Measurements from ENCODE around the gene SCG5. TPM values are rescaled to one million over a fixed set of nuclear protein-coding genes. Genes with fewer than 3 reads are reported as not detected.

SCG5 gene
- total and polyA plus RNA-seq, 2 of the 13 experiments (the other 11 are each of a cell fraction or from before 2014, with no cell fraction given) = 2.3 to 3.5 TPM

DNA sequence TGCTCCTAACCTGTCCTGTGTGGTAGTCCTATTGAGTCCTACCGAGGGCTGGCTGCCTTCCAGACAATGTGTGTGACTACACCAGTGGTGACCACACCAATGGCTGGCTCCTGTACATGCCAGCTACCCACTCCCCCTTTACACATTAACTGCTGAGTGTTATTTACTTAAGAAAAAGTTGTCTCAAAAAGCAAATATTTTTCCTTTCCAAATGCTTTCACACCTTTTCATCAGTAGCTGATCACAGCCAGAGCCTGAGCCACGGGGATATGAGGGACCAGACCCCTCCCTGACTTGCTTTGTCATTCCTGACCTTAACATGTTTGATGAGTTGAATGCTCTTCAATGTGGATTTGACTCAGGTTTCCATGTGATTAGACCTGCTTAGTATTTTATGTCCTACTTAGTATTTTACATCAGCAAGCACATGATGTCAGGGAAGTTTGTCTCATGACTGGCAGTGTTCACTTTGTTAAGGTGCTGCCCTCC, 46.7 kb downstream of the SCG5 start (continued):
- TF ChIP-seq, protein P1, sequence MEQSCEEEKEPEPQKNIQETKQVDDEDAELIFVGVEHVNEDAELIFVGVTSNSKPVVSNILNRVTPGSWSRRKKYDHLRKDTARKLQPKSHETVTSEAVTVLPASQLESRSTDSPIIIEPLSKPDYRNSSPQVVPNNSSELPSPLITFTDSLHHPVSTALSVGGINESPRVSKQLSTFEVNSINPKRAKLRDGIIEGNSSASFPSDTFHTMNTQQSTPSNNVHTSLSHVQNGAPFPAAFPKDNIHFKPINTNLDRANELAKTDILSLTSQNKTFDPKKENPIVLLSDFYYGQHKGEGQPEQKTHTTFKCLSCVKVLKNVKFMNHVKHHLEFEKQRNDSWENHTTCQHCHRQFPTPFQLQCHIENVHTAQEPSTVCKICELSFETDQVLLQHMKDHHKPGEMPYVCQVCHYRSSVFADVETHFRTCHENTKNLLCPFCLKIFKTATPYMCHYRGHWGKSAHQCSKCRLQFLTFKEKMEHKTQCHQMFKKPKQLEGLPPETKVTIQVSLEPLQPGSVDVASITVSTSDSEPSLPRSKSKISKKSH (CRISPR knock-in tag; IDR thresholded peaks at IDR 0.05; ENCODE audit: borderline replicate concordance) = no peak
- TF ChIP-seq, protein P2, sequence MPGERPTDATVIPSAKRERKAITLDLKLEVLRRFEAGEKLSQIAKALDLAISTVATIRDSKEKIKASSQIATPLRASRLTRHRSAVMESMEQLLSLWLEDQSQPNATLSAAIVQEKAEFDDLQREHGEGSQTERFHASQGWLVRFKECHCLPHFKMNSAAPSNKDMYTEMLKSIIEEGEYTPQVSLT (CRISPR knock-in tag; IDR thresholded peaks at IDR 0.05; ENCODE audit: borderline replicate concordance, low read depth) = no peak
- TF ChIP-seq HNRNPK (IDR thresholded peaks at IDR 0.05; ENCODE audit: low read depth, low read length, poor library complexity, severe bottlenecking) (no peak), STAG1 (CRISPR knock-in tag; IDR thresholded peaks at IDR 0.05) (no peak), ZNF672 (CRISPR knock-in tag; IDR thresholded peaks at IDR 0.05) (no peak), NFE2 (CRISPR knock-in tag; IDR thresholded peaks at IDR 0.05) (0 out of 2 replicates have a peak, but pooled peaks have one; percentile 11), ZNF558 (CRISPR knock-in tag; IDR thresholded peaks at IDR 0.05; ENCODE audit: borderline replicate concordance) (no peak), MIXL1 (CRISPR knock-in tag; IDR thresholded peaks at IDR 0.05) (no peak), SMARCC2 (IDR thresholded peaks at IDR 0.05) (no peak), KMT2B (CRISPR knock-in tag; IDR thresholded peaks at IDR 0.05) (no peak), MAFF (IDR thresholded peaks at IDR 0.05; ENCODE audit: low read depth, low read length) (0 out of 2 replicates have a peak, but pooled peaks have one; percentile 5), FOXA3 (CRISPR knock-in tag; IDR thresholded peaks at IDR 0.05) (peak; percentile 64), MXI1 (IDR thresholded peaks at IDR 0.05; ENCODE audit: borderline replicate concordance, low read depth, low read length) (0 out of 3 replicates have a peak, but pooled peaks have one; percentile 9), HMG20A (CRISPR knock-in tag; IDR thresholded peaks at IDR 0.05; ENCODE audit: borderline replicate concordance) (peak; percentile 74; the same call in 1 of the 2 replicates), FOXK1 (CRISPR knock-in tag; IDR thresholded peaks at IDR 0.05; ENCODE audit: borderline replicate concordance, low read depth) (0 out of 2 replicates have a peak, but pooled peaks have one; percentile 15), SAP130 (CRISPR knock-in tag; IDR thresholded peaks at IDR 0.05; ENCODE audit: low read depth) (peak; percentile 31), ATF1 (CRISPR knock-in tag; IDR thresholded peaks at IDR 0.05) (no peak), MAF1 (CRISPR knock-in tag; IDR thresholded peaks at IDR 0.05; ENCODE audit: borderline replicate concordance) (no peak), TP53 (CRISPR knock-in tag; conservative IDR thresholded peaks at IDR 0.05) (no peak), FOXA1 (IDR thresholded peaks at IDR 0.05) (no peak), FOXA1 (CRISPR knock-in tag; IDR thresholded peaks at IDR 0.05) (peak; percentile 56), HMGA1 (CRISPR knock-in tag; conservative IDR thresholded peaks at IDR 0.05) (no peak), TEAD3 (CRISPR knock-in tag; optimal IDR thresholded peaks at IDR 0.05; ENCODE audit: borderline replicate concordance) (peak; percentile 47), TAF15 (IDR thresholded peaks at IDR 0.05; ENCODE audit: low read depth, low read length, poor library complexity, severe bottlenecking) (no peak), CBX1 (IDR thresholded peaks at IDR 0.05; ENCODE audit: low read depth) (no peak)
- TF ChIP-seq, protein P3, sequence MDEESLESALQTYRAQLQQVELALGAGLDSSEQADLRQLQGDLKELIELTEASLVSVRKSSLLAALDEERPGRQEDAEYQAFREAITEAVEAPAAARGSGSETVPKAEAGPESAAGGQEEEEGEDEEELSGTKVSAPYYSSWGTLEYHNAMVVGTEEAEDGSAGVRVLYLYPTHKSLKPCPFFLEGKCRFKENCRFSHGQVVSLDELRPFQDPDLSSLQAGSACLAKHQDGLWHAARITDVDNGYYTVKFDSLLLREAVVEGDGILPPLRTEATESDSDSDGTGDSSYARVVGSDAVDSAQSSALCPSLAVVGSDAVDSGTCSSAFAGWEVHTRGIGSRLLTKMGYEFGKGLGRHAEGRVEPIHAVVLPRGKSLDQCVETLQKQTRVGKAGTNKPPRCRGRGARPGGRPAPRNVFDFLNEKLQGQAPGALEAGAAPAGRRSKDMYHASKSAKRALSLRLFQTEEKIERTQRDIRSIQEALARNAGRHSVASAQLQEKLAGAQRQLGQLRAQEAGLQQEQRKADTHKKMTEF (CRISPR knock-in tag; IDR thresholded peaks at IDR 0.05) = 0 out of 2 replicates have a peak, but pooled peaks have one; percentile 33
- TF ChIP-seq, protein P4, sequence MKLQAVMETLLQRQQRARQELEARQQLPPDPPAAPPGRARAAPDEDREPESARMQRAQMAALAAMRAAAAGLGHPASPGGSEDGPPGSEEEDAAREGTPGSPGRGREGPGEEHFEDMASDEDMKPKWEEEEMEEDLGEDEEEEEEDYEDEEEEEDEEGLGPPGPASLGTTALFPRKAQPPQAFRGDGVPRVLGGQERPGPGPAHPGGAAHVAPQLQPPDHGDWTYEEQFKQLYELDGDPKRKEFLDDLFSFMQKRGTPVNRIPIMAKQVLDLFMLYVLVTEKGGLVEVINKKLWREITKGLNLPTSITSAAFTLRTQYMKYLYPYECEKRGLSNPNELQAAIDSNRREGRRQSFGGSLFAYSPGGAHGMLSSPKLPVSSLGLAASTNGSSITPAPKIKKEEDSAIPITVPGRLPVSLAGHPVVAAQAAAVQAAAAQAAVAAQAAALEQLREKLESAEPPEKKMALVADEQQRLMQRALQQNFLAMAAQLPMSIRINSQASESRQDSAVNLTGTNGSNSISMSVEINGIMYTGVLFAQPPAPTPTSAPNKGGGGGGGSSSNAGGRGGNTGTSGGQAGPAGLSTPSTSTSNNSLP (IDR thresholded peaks at IDR 0.05; ENCODE audit: low read depth, low read length) = no peak
- TF ChIP-seq, protein P5, sequence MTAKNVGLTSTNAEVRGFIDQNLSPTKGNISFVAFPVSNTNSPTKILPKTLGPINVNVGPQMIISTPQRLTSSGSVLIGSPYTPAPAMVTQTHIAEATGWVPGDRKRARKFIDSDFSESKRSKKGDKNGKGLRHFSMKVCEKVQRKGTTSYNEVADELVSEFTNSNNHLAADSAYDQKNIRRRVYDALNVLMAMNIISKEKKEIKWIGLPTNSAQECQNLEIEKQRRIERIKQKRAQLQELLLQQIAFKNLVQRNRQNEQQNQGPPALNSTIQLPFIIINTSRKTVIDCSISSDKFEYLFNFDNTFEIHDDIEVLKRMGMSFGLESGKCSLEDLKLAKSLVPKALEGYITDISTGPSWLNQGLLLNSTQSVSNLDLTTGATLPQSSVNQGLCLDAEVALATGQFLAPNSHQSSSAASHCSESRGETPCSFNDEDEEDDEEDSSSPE (CRISPR knock-in tag; IDR thresholded peaks at IDR 0.05) = no peak
